ENCODE measurements around the gene USP30.

USP30 gene

DNA sequence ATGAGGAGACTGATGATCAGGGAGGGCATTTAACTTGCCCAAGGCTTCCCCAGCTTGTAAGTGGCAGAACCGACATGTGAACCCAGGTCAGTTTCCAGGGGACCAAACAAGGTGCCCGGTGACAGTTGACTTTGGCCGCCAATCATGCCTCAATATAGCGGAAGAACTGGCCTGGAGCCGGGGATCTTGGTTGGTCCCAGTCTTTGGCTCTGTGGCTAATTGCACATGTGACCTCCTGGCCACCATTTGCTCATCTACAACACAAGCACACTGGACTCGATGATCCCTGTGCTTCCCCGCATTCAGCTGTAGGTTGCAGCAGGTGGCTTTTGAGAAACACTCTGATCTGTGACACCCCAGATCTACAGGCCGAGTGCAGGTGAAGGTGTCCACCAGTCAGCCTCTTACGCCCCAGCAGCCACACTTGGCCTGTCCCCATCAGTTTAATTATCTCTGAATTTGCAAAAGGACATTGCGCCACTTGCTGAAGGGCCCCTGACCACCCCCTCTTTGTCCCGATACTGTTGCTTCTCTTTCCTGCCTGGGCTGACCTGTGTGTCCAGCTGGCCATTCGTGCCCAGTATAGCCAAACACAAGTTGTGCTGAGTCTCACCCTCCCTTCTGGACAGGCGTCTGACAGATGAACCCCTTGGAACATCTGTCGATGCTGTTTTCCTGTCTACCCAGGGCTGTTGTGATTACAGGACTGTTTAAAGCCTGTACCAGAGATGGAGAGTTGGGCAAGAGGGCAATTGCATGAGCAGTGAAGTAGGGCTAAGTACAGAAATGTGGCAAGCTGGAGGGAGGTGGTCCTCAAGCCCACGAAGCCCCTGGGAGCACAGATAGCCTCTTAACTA is 78.1 kb downstream of the USP30 start:
- no peak for DNase-seq (ENCODE audit: low read depth, low spot score)
- POLR2A ChIA-PET, result no interaction called here
- TF ChIP-seq CTCF (IDR thresholded peaks at IDR 0.05; ENCODE audit: insufficient read depth, low read length, missing control alignments), result no peak
- CTCF ChIA-PET, result interaction anchor here (1.1 to 1.8 kb wide), 2 partner anchors 19 to 263 kb away, joined by 4 to 6 read pairs; no protein-coding TSS in a partner anchor
- no peak overlapping the region for H3K4me3 ChIP-seq (ENCODE audit: low read depth, low read length)

DNA sequence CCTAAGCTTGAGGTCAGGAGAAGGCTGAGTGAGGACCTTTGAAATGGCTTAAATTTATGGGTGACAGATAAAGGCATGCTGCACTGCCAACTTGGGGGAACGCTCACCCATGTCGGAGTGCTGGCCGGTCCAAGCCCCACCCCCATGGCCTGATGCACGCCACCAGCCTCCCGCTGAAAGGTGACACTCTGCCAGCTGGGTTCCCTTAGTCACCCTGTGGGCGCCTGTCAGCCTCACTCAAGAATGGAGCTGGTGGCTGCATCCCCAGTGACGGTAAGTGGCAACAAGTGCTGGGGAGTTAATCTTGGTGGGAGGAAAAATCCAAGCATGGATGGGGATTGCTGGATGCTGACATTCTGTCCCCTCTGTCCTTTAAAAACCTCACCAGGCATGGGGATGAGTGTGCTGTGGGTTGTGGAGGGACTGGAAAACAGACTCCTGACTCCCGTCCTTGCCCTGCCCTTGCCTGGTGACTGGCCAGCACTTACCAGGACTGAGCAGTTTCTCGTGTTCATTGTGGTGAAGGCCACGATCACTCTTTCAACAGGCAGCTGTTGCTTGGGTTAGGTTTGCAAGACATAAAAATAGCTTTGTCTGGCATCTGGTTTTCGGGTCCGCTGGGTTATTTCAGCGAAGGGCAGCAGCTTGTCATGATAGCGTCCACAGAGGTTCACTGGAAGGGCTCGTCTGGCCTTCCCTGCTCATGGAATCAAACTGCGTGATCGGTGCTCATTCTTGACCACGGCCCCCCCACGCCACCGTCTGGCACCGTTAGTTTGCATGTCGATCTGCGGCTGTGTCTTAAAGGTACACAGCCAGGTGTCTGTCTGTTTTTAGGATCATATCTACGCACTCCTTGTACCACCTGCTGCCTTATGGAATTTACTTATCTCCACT is 79.0 kb downstream of the USP30 start:
- CTCF ChIA-PET, result interaction anchor here (0.8 to 1.8 kb wide), 4 partner anchors 9 to 262 kb away, joined by 3 to 6 read pairs (median 4); no protein-coding TSS in a partner anchor
- no peak for TF ChIP-seq CTCF (IDR thresholded peaks at IDR 0.05; ENCODE audit: insufficient read depth, low read length, missing control alignments)
- H3K4me3 ChIP-seq (ENCODE audit: low read depth, low read length), result no peak overlapping the region
- POLR2A ChIA-PET, result interaction anchor here (0.5 kb wide), 1 partner anchor 248 kb away, joined by 3 read pairs; no protein-coding TSS in a partner anchor
- DNase-seq (ENCODE audit: low read depth, low spot score), result no peak

DNA sequence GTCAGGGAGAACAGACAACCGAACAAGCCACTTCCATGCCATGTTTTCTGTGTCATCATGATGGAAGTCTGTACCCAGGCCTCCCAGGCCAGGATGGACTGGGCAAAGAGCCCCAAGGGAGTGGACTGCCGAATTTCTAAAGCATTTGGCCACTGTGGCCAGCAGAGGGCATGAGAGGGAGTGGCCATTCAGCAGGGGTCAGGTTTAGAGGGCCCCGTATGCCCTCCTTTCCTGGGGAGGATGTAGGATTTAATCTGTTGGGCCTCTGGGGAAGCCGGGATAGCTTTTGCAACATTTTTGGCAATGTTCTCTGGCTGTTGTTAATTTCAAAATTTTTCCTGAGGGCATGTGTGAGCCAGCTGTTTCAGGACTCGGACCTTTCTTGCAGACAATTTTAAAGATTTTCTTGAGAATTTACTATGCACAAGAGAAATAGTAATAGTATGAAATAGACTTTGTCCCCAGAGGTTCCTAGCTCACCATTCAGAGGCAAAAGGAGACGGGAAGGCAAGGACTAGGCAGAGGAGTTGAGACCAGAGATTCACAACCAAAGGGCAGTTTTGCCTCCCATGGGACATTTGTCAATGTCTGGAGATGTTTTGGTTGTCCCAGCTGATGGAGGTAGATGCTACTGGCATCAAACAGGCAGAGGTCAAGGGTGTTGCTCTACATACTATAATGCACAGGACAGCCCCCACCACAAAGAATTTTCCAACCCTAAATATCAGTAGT is 82.0 kb downstream of the USP30 start:
- ChIA-PET POLR2A (no interaction called here), CTCF (interaction anchor here (0.6 to 1.9 kb wide), 6 partner anchors 9 to 259 kb away, joined by 3 to 8 read pairs (median 5); no protein-coding TSS in a partner anchor)
- DNase-seq (ENCODE audit: low read depth, low spot score), result no peak
- H3K4me3 ChIP-seq (ENCODE audit: low read depth, low read length), result no peak overlapping the region
- peak; percentile 57 for TF ChIP-seq CTCF (IDR thresholded peaks at IDR 0.05; ENCODE audit: insufficient read depth, low read length, missing control alignments)

DNA sequence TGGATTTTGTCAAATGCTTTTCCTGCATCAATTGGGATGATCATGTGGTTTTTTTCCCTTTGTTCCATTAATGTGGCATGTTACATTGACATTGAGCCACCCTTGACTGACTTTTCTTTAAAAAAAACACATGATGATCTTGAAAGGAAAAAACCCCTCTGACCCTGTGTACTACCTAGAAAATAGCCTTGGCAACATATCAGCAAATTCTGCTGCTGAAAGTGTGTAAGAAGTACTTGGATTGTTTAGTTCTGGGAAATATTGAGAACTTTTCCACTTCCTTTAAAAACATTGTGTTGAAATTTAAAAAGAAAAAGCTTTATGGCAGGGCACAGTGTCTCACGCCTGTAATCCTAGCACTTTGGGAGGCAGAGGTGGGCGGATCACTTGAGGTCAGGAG is 84.7 kb downstream of the USP30 start:
- no peak overlapping the region for H3K4me3 ChIP-seq (ENCODE audit: low read depth, low read length)
- POLR2A ChIA-PET, result no interaction called here
- no peak for DNase-seq (ENCODE audit: low read depth, low spot score)
- no peak for TF ChIP-seq CTCF (IDR thresholded peaks at IDR 0.05; ENCODE audit: insufficient read depth, low read length, missing control alignments)
- CTCF ChIA-PET, result no interaction called here
